NCI-H2196 (cell line): ENCODE results near the gene VPS25.
"Not testable (repeated sequence)": the region's sequence is repeated elsewhere in the genome, so short reads cannot be mapped to it uniquely, and the experiment has no call there.

Experiments used
- DNase-seq: peaks from one replicate; lab custom pipeline; 2025; ENCODE audit not compliant: unreplicated experiment; lab: John Stamatoyannopoulos, UW

Gene VPS25

DNA sequence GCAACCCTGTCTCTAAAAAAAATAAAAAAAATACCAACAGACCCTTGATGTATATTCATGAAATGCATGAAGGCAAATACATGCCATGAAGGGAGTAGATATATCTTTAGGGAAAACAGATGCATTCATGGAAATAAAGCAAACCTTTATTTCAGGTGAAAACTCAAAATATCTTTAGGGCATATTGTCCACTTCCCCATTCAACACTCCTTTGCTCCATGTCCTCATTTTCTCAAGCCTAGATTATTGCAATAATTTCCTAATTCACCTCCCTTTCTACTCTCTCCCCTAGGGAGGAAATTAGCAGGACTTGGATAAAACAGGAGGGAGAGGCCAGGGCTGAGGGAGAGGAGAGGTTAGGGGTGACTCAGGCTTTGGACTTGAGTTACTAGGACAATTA, 5.7 kb upstream of the VPS25 start:
- DNase-seq, result no peak

GRCh38 chr17:42768006-42768405, 5.2 kb upstream of the VPS25 start:
- not testable (repeated sequence) for DNase-seq

GRCh38 chr17:42769964-42770363, 3.3 kb upstream of the VPS25 start:
- not testable (repeated sequence) for DNase-seq

DNA sequence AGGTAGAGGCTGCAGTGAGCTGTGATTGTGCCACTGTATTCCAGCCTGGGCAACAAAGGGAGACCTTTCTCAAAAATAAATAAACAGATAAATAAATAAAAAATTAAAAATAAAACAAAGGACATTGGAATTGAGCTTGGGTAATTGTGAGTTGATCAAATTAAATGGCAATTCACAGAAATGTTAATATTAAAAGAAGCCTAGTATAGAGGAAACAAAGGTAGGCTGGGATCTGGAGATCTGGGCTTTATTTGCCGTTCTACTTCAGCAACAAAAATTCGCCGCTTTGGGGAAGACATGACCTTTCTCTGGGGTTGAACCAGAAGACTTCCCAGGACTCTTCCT, 332 bp upstream of the VPS25 start:
- DNase-seq, result no peak

GRCh38 chr17:42774066-42774745, 957 bp downstream of the VPS25 start:
- no peak for DNase-seq

GRCh38 chr17:42775534-42776098, 2.4 kb downstream of the VPS25 start:
- DNase-seq, result no peak

- DNase-seq, result no peak
Observed at GRCh38 chr17:42778570-42778969, 5.3 kb downstream of the VPS25 start.

- DNase-seq, result no peak
Observed at GRCh38 chr17:42779304-42779935, 6.2 kb downstream of the VPS25 start.

DNA sequence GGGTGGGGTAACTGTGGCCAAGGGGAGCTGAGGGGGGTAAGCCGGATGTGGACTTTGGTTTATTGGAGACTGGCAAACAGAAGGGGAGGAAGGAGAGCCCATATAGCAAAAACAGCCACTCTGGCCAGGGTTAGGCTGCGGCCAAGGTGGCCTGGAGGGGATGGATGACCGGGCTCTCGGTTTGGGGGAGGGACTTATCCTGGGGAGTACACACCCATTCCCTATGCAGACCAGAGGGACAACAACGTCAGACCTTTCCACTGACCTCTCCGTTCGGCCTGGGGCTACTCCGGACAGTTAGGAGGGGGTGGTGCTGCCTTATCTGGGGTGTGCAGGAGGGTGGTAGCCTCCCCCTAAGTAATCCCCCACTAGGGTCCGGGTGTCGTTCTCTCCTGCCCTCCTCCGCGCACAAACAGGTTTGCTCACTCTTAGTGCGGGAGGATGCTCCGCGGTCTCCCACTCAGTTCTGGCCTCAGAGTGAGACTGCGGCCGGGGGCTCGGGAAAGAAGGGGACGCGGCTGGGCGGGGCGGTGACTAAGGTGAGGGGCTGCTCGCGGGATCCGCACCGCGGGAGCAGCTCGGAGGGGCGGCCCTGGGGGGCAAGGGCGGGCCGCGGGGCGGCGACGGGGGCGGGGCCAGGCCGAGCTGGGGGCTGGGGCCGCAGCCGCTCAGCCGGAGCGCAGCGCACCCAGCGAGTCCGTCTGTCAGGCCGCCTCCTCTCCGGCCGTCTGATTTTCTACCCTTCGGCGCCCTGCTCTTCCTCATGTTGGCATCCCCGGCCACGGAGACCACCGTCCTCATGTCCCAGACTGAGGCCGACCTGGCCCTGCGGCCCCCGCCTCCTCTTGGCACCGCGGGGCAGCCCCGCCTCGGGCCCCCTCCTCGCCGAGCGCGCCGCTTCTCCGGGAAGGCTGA, 6.9 kb downstream of the VPS25 start, which contains the start of gene WNK4:
Gene WNK4, plus strand, starts transcription at position 675 of the 915 bp plus-strand sequence. Its CDS starts 89 bp downstream, at position 764.
- no peak for DNase-seq

GRCh38 chr17:42780851-42781638, 7.8 kb downstream of the VPS25 start:
- no peak for DNase-seq

DNA sequence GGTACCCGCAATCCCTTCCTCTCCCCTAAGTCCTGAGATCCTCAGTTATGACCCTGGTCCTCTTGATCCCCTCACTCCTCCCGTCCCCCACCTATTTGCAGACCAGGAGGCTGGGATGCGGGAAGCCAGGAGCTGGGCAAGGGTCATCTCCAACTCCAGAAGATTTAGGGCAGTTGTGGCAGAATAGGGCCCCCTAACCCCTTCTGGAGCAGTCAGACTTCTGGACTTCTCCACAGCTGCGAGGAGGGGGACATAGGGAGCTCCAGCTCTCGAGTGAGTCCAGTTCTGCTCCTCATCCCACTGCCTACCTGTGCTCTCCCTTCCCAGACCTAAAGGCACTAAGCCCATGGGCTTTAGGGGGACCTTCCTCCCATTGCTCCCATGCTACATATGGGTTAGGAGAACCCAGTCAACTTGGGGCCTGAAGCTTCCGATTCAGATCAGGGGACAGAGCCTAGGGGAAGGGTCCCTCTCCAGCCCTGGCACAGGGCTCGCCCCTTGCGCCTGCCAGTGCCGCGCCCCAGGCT, 8.5 kb downstream of the VPS25 start:
- no peak for DNase-seq

DNA sequence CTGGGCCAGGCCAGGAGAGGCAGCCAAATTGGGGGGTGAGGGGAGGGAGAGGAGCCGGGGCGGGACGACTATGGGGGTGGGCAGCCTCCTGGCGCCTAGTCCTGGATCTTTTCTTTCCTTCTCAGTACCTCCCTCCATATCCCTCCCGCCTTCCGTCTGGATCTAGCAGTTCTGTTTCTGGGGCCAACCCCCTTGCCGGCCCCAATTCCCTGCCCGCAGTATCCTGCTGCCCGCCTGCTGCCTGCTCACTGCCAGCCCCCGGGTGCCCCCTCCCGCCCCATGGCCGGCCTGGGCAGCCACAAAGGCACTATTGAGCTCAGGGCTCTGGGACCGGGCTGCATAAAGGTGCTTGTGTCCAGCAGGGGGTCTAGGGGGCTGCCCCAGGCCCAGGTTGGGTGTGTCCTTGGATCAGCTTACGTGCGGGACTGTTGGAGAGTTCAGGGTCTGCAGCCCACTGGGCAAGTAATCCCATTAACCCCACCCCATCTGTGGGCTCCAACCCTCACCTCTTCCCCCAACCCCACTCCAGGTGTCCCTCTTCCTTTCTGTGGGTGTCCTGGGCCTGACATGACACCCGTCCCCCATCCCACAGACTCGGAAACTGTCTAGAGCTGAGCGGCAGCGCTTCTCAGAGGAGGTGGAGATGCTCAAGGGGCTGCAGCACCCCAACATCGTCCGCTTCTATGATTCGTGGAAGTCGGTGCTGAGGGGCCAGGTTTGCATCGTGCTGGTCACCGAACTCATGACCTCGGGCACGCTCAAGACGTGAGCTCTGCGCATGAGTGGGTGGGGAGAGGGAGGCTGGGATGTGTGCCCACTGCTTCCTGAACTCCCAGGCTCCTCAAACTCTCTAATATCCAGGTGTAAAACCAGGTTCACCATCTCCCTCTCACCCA, 9.2 kb downstream of the VPS25 start:
- DNase-seq, result no peak

GRCh38 chr17:42783062-42783790, 10.0 kb downstream of the VPS25 start:
- DNase-seq, result no peak

DNA sequence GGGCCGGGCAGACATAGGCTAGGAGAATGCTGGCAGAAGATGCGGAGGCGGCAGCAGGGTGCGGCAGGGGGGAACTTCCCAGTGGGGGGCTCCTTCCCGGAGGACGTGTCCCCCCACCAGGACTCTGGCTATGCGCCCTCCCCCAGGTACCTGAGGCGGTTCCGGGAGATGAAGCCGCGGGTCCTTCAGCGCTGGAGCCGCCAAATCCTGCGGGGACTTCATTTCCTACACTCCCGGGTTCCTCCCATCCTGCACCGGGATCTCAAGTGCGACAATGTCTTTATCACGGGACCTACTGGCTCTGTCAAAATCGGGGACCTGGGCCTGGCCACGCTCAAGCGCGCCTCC, 10.5 kb downstream of the VPS25 start:
- DNase-seq, result no peak

GRCh38 chr17:42784409-42784808, 11.2 kb downstream of the VPS25 start:
- DNase-seq, result no peak

- no peak for DNase-seq
Observed at GRCh38 chr17:42784811-42785592, 11.8 kb downstream of the VPS25 start.

GRCh38 chr17:42787266-42787665, 14.0 kb downstream of the VPS25 start:
- DNase-seq, result no peak

- no peak for DNase-seq
Observed at GRCh38 chr17:42791948-42792347, 18.7 kb downstream of the VPS25 start.
